ENCODE measurements around the gene NUAK2. TPM values are rescaled to one million over a fixed set of nuclear protein-coding genes. Genes with fewer than 3 reads are reported as not detected.

NUAK2 gene
- total RNA-seq, 3 donors from 2014 or later (not counting 1 experiment from before 2014, with no cell fraction given): 17.3 to 21.7 (median 21.5) TPM

DNA sequence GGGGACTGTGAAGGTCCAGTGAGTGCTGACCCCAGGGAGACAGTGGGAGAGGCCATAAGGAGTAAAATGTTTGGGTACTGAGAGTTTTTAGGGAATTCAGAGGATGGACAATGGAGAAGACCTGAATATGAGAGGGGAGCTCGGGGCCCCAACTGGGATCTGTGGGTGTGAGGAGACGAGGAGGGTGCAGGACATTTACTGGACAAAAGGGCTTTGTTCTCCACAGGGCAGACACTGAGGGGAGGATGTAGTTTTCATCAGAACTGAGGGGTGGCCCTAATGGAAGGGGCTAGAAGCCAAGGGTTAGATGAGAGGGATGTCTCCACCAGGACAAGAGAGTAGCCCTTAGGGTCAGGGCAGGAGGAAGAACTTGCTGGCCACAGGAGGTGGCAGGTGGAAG lies 63.8 kb downstream of the NUAK2 start:
- Mint-ChIP-seq H3K36me3 (no peaks in the 10 kb centered on the region), H3K27me3 (ENCODE audit: low read depth in 2 of 2) (peaks cover 7 to 11% of the 10 kb centered on the region in 2 donors), H3K4me3 (no peak overlapping the region), H3K9me3 (no peaks in the 10 kb centered on the region), H3K4me1 (peaks cover 7 to 15% of the 10 kb centered on the region in 2 donors), H3K27ac (no peak overlapping the region)
- TF ChIP-seq, protein P1, sequence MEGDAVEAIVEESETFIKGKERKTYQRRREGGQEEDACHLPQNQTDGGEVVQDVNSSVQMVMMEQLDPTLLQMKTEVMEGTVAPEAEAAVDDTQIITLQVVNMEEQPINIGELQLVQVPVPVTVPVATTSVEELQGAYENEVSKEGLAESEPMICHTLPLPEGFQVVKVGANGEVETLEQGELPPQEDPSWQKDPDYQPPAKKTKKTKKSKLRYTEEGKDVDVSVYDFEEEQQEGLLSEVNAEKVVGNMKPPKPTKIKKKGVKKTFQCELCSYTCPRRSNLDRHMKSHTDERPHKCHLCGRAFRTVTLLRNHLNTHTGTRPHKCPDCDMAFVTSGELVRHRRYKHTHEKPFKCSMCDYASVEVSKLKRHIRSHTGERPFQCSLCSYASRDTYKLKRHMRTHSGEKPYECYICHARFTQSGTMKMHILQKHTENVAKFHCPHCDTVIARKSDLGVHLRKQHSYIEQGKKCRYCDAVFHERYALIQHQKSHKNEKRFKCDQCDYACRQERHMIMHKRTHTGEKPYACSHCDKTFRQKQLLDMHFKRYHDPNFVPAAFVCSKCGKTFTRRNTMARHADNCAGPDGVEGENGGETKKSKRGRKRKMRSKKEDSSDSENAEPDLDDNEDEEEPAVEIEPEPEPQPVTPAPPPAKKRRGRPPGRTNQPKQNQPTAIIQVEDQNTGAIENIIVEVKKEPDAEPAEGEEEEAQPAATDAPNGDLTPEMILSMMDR (IDR thresholded peaks at IDR 0.05): no peak
- WGBS (ENCODE audit: insufficient coverage): 74% methylated on average over 2 of the region's 2 CpGs
- DNase-seq: no peak
- Histone ChIP-seq H3K4me1 (ENCODE audit: control insufficient read depth, insufficient read depth, low read length) (peaks cover 6% of the 10 kb centered on the region), H3K4me3 (ENCODE audit: low read length) (no peak overlapping the region), H3K27ac (ENCODE audit: low read length) (no peak overlapping the region), H3K9me3 (ENCODE audit: control insufficient read depth, insufficient read depth, low read length) (no peaks in the 10 kb centered on the region), H3K36me3 (ENCODE audit: control insufficient read depth, insufficient read depth, low read length) (no peaks in the 10 kb centered on the region), H3K27me3 (ENCODE audit: control insufficient read depth, insufficient read depth, low read length) (peaks cover 3% of the 10 kb centered on the region)
- ATAC-seq: no peak
- intact Hi-C loops (cut with micrococcal nuclease): loop anchor here (2.0 to 5.0 kb wide), 2 partner anchors 29 to 115 kb away; no protein-coding TSS in a partner anchor

DNA sequence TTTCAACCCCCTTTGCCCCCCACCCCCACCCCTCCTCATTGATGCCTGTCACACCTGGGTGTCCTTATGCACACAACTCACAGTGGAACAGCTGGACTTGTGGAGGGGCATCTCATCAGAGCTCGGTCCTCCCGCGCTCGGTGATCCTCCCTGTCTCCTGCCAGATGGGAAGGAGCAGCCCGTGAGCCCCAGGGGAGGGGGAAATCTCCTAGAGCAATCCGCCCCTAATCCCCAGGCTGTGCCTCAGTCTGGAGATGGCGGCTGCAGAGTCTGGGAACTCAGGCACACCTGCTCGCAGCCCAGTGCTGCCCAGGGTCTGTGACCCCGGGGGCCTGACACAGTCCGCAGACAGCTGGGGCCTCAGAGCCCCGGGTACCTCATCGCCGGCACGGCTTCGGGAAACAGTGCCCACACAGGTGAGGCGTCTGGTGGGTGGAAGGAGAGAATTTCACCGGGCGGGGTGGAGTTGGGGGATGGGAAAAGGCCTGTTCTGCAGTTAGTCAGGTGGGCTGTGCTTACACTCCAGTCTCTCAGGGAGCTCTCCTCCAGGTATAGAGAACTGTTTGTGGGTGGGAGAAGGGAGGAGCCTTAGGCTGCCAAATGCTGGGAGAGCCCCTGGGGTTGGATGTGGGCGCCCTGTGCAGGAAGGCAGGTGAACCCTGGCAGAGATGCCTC lies 64.5 kb downstream of the NUAK2 start:
- intact Hi-C loops (cut with micrococcal nuclease): loop anchor here (1.0 to 5.0 kb wide), 3 partner anchors 28 to 282 kb away; no protein-coding TSS in a partner anchor

DNA sequence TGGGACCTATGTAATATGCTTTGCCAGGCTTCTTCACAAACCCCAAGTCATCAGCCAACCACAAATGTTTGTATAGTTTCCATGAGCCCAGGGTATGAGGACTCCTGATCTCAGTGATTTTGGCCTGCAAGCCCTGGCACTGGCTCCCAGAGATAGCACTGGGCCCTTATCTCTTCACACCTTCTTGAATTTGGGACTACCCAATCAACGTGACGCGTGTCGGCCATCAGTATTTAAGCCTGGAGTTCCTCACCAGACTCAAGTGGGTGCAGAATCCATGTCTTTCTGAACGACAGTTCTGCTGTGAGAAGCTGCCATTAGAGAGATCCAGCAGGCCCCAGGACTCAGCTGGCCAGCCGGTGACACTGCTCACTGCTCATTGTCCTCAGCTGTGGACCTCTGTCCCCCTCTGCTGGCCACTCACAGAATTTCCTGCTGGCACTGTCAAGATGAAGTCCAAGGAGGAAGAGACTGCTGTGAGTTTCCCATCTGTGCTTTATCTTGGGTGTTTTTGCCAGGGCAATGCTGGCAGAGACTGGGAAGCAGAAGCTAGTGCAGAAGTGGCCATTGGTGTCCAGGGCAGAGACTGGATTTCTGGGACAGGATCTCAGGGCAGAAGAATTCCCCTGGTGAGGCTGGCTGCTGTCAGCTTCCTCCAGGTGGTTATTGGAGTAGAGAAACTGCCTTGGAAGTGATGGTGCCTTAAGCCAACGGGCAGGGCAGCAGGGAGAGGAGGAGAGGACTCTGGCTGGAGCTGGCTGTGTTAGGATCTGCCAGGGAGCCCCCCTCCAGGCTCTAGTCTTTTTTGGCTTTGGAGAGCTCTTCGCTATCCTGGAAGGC lies 65.4 kb downstream of the NUAK2 start:
- no peak overlapping the region for H3K27ac ChIP-seq (ENCODE audit: low read length)
- ATAC-seq (peak; percentile 91 to 99 (median 97)), DNase-seq (peak; percentile 75 to 90)
- WGBS (ENCODE audit: insufficient coverage): 55% methylated on average over 8 of the region's 8 CpGs
- TF ChIP-seq, protein P1 (IDR thresholded peaks at IDR 0.05): peak; percentile 91
- no peaks in the 10 kb centered on the region for H3K27me3 ChIP-seq (ENCODE audit: control insufficient read depth, insufficient read depth, low read length)
- no peak overlapping the region for H3K4me3 ChIP-seq (ENCODE audit: low read length)
- no peaks in the 10 kb centered on the region for H3K36me3 ChIP-seq (ENCODE audit: control insufficient read depth, insufficient read depth, low read length)
- peaks cover 7 to 9% of the 10 kb centered on the region in 2 donors for H3K27me3 Mint-ChIP-seq (ENCODE audit: low read depth in 2 of 2)
- intact Hi-C loops (cut with micrococcal nuclease): loop anchor here (1.0 to 5.0 kb wide), 3 partner anchors 27 to 281 kb away; no protein-coding TSS in a partner anchor
- H3K36me3 Mint-ChIP-seq: no peaks in the 10 kb centered on the region
- peaks cover 6 to 7% of the 10 kb centered on the region in 2 donors for H3K4me1 Mint-ChIP-seq
- no peak overlapping the region for H3K27ac Mint-ChIP-seq
- no peaks in the 10 kb centered on the region for H3K4me1 ChIP-seq (ENCODE audit: control insufficient read depth, insufficient read depth, low read length)
- H3K9me3 ChIP-seq (ENCODE audit: control insufficient read depth, insufficient read depth, low read length): no peaks in the 10 kb centered on the region
- no peaks in the 10 kb centered on the region for H3K9me3 Mint-ChIP-seq
- no peak overlapping the region for H3K4me3 Mint-ChIP-seq

More for the DNA sequence above, 64.5 kb downstream of the NUAK2 start:
- Mint-ChIP-seq H3K36me3 (no peaks in the 10 kb centered on the region), H3K27me3 (ENCODE audit: low read depth in 2 of 2) (peaks cover 7 to 11% of the 10 kb centered on the region in 2 donors), H3K9me3 (no peaks in the 10 kb centered on the region), H3K27ac (no peak overlapping the region), H3K4me3 (no peak overlapping the region), H3K4me1 (peaks cover 7 to 12% of the 10 kb centered on the region in 2 donors)
- Histone ChIP-seq H3K27ac (ENCODE audit: low read length) (no peak overlapping the region), H3K4me3 (ENCODE audit: low read length) (no peak overlapping the region), H3K27me3 (ENCODE audit: control insufficient read depth, insufficient read depth, low read length) (peaks cover 2% of the 10 kb centered on the region), H3K36me3 (ENCODE audit: control insufficient read depth, insufficient read depth, low read length) (no peaks in the 10 kb centered on the region), H3K4me1 (ENCODE audit: control insufficient read depth, insufficient read depth, low read length) (no peaks in the 10 kb centered on the region), H3K9me3 (ENCODE audit: control insufficient read depth, insufficient read depth, low read length) (no peaks in the 10 kb centered on the region)
- WGBS (ENCODE audit: insufficient coverage): 95% methylated on average over 19 of the region's 19 CpGs
- DNase-seq (no peak), ATAC-seq (no peak)
- TF ChIP-seq, protein P1 (IDR thresholded peaks at IDR 0.05): no peak

Other genes starting within 250 kb of the NUAK2 start
- gene TMEM81, start 237.3 kb downstream of the NUAK2 start, total RNA-seq: 1 to 10 TPM; 1.8 to 3.5 (median 2.5) TPM
- gene RBBP5, start 199.8 kb downstream of the NUAK2 start, total RNA-seq: 10 to 100 TPM; 13.9 to 18.2 (median 17.8) TPM
- gene DSTYK, start 110.0 kb downstream of the NUAK2 start, total RNA-seq: 10 to 100 TPM in 2 of 3 donors, 1 to 10 TPM in 1; 9.9 to 17.5 (median 14.9) TPM
- gene TMCC2, start 93.8 kb downstream of the NUAK2 start, total RNA-seq: 1 to 10 TPM in 2 of 3 donors, under 1 TPM in 1; 0.93 to 1.5 (median 1.1) TPM
- gene KLHDC8A, start 35.2 kb upstream of the NUAK2 start, total RNA-seq: not detected
- not detected for gene LEMD1, start 100.3 kb upstream of the NUAK2 start, total RNA-seq
- under 1 TPM in 2 of 3 donors, not detected in 1; 0.09 to 0.13 TPM for gene BLACAT1, start 134.3 kb upstream of the NUAK2 start, total RNA-seq
- gene CDK18, start 182.9 kb upstream of the NUAK2 start, total RNA-seq: 1 to 10 TPM; 1.9 to 5.3 (median 4.0) TPM

Data from natural killer cell (primary cell).